GM19328 (cell line): Measurements from ENCODE around the gene CYLD.

Experiments
- ATAC-seq: cut with Tn5 transposase; IDR thresholded peaks from one replicate; pipeline ENCODE4 v1.9.1; 2021; ENCODE audit warnings: mild to moderate bottlenecking, moderate library complexity; ENCODE audit not compliant: unreplicated experiment

The CYLD gene

DNA sequence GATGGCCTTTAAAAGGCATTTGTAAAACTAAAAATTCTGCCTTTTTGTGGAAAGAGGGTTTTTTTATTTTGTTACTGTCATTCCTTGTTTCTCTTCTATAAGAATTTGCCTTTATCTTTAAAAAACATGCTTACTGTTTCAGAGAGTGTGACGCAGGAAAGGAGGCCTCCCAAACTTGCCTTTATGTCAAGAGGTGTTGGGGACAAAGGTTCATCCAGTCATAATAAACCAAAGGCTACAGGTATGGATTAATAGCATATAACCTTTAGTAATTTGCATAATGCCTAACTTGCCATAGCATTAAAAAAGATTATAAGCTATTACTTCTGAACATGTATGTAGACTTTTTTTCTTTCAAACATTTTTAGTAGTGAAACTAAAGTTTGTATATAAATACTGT is 34.2 kb downstream of the CYLD start:
- ATAC-seq, result no peak

DNA sequence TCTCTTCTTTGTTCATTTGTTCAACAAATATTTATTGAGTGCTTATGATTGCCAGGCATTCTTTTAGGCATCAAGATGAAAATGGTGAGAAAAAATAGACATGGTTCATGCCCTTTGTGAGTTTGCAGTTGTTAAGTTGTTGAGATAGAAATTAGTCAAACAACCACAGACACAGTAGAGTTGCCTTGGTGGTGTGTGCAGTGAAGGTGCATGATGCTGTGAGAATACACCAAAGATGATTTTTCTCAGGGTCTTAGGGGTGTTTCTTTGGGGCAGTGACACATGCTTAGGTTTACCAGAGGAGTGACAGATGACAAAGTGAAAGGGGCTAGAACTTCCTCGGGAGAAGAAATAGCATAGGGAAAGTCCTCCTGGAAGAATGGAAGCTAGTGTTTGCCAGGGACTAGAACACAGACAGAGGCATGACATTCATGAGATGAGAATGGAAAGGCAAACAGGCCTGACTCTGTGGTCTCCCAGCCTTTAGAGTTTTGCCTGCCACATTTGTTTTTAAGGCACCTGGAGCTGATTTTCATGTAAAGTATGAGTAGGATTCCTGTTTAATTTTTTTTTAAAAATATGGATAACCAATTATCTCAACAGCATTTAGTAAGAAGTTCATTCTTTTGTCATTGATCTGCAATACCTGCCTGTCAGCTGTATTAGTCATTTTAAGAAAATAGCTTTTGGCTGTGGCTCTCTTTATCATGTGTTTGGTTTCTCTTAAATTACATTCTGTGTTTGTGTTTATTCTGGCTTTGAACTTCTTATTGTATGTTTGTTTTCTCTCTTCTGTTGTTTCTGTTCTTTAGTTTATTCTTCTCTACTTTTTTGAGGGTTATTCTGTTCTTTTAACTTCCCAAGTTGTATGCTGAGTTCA is 36.6 kb downstream of the CYLD start:
- ATAC-seq, result no peak

DNA sequence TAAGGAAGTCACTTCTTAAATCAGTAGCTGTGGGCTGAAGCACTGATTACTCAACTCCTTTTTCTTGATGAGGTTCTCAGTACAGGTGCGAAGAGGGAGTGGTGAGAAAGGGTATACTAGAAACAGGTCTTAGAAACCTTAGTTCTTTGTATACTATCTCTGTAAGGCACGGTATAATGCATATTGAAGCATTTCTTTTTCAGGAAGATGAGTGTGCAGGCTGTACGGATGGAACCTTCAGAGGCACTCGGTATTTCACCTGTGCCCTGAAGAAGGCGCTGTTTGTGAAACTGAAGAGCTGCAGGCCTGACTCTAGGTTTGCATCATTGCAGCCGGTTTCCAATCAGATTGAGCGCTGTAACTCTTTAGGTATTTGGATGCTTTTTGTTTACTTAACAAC is 39.2 kb downstream of the CYLD start:
- no peak for ATAC-seq

DNA sequence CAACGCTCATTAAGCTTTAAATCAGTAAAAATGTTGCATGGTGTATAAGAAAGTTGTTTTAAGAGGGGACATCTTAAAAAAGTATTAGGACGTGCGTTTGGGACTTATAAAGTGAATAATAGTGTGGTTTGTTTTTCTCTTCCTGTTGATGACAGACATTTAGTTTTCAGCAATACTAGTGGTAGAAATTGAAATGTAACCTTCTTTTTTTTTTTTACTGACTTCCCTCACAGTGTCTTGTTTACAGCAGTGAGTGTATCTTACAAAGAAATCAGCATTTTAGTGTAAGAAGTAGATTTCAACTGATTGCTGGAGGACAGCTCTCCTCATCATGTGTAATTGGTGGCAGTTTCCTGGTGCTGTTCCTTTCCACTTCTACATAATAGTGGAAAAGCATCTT is 39.6 kb downstream of the CYLD start:
- no peak for ATAC-seq

DNA sequence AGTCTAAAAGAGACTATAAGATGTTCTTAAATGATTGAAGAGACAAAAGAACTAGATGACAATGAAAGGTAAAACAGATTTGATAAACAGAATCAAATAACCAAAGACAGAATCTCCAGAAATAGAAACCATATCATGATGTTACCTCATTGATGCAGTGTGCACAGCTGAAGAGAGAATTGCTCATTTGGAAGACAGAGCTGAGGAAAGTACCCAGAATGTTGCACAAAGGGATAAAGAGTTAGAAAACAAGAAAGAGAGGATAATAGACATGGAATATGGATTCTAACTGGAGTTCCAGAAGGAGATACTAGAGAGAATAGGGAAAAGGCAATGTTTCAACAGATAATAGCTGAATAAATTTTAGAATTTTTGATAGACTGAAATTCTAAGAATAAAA is 47.9 kb downstream of the CYLD start:
- no peak for ATAC-seq

DNA sequence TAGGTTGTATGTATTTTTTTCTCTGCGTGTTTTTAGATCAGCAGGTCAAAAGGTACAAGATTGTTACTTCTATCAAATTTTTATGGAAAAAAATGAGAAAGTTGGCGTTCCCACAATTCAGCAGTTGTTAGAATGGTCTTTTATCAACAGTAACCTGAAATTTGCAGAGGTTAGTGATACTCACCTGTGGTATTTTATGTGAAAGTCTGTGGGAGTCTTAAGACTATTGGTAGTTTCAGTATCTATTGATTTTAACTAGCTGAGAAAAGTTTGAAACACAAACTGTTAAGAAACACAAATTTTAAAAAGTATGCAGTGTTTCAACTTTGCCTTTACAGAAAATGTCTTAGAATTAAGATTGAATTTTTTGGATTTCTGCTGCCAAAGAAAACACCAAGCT is 49.6 kb downstream of the CYLD start:
- no peak for ATAC-seq

DNA sequence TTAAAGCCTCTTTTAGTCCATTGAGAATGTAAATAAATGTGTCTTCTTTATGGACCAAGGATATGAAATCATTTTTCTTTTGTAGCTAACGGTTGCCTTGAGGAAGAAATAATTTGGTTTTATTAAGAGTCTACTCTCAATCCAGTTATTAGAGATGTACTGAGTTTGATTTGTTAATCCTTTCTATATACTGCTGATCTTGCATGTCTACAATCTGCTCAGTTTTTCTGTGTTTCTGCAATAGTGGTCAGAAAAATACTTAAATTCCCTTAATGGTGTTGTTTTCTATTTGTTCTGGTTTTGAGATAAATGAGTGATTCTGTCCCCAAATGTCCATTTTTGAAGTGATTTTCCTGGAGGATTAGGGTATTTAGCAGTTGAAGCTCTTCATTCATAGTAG is 54.9 kb downstream of the CYLD start:
- ATAC-seq, result no peak

DNA sequence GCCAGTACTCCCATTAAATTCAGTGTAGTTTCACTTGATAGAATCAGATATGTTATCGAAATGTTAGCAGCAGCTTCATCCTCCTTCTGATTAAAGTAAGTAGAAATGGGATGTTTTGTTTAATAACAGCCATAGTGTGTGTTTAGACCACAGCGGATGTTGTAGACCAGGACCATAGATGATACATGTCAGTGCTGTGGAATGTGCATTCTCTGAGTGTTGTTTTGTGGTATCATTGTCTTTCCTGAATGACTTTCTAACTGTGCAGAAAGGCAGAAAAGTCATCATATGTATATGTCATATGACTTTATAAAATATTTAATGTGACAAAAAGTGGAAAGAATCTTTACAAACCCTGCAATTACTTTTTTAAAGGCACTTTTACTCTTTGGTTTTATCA is 55.6 kb downstream of the CYLD start:
- ATAC-seq, result no peak

DNA sequence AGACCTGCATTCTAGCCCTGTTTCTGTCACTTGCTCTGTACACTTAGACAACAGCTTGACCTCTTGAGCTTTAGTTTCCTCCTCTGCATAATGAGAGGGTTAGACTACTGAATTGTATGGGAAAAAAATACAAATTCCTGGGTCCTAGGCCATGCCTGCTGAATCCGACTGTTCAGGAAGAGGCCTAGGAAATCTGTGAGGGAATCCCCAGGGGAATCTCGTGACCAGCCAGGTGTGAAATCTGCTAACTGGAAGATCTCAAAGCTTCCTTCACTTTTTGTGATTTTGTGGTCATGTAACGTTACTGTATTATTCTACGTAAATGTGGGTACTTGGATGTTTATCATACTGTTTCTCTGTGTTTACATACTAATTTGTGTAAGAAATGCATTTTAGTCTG is 58.2 kb downstream of the CYLD start:
- ATAC-seq, result no peak

DNA sequence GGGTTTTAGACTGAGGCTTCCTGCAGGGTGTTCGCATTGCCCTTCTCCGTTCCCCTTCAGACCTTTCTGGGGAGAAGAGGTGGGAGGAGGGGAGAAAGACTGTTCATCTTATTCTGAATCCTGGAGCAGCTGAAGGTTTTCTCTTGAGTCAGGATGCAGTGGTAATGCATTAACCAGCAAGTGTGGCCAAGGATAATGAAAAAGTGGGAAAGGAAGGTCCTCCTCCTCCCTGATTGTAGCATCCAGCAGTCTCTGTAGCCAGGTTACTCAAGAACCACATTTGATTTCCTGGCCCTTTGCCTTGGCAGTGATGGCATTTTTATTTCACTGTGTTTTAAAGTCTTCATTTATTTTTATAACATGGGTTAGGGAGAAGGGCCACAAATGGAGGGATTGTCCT is 59.1 kb downstream of the CYLD start:
- ATAC-seq, result no peak

DNA sequence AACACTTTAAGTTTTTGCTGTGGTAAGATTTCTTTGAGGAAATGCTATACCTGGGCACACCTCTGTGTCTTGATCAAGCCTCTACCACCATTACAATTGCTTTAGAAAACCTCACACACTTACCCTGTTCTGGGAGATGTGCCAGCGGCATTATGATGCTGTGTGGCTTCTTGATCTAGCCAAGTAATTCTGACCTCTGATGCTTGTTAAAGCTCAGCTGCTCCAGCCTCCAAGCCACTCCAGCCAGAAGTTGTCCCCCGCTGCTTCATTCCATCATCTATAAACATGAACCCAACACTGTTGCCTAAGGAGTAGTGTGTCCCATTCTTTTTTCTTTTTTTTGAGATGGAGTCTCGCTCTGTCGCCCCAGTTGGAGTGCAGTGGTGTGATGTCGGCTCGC is 60.1 kb downstream of the CYLD start:
- no peak for ATAC-seq

DNA sequence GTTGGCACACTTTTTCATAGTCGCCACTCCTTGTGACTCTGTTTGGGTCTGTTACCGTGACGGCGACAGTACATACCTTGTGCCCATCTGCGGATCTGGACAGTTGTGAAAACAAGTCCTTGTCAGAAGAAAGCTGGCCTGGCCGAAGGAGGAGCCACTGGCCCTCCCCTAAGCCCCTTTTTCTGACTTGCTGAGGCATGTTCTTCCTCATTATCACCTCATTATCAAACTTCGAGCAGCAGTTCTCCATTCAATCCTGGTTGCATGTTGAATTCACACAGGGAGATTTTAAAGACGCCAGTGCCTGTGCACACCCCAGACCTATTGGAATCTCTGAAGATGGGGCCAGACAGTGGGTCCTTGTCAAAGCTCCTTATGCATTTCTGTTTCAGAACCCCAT is 61.1 kb downstream of the CYLD start:
- ATAC-seq, result no peak

DNA sequence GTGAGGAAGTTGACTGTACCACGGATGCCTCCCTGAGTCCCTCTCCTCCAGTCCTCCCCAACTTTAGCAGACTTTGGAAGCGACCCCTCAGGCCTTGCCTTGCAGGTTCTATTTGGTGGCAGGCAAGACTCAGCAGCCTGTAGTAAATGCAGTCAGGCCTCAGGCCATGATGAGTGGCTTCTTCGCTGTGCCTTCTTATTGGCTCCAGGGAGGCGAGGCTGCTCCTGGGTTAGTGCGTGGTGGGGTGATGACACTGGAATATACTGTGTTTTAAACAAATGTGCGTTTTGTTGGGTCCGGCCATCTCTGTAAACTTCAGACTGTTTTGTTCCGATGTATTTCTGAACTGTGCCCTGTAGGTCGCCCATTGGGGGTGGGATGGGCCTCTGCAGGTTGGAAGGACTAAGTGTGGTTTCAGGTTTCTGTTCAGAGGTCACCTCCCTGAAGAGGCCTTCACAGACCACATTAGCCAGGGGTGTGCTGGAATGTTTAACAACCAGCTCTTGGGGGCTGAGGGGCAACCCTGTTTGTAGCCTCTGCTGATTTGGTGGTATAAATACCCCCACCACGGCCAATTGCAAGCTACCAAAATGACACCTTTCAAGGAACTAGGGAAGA is 62.5 kb downstream of the CYLD start:
- no peak for ATAC-seq

DNA sequence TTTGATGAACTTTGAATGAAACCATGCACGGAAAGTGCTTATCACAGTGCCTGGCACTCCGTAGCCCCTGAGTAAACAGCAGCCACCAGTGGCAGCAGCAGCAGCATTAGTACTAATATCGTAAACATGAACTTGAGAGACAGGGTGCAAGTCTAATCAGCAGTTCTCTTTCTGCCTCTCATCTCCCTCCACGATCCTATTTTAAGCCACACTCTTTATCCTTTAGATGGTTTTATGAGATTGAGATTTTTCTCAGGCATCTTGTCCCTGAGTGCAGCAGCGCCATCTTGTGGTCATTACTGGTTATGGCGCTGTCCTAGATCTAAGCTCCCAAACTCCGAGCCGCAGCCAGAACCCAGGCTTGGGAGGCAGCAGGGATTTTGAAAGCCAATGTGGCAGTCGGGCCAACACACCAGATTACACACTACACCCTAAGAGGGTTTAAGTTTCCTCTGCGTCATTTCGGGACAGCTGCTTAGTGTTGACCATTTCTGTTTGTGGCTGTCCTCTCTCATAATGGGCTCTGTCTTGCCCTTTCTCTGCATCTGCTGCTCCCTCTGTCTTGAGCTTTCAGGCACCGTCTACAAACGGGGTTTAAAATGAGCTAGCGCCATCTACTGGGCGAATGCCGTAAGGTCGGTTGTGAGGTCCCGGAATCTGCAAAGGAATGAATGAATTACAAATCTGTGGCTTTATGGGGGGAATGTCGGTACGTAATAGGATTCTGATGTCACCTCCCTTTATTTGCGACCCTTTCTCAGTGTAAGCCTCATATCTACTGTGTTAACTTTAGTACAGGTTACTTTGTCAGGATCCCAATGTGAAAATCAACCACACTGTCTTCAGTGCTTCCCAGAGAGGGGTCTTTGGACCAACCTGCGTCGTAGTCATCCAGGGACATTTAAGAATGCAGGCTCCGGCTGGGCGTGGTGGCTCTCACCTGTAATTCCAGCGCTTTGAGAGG is 64.5 kb downstream of the CYLD start:
- peak; percentile 82 for ATAC-seq

DNA sequence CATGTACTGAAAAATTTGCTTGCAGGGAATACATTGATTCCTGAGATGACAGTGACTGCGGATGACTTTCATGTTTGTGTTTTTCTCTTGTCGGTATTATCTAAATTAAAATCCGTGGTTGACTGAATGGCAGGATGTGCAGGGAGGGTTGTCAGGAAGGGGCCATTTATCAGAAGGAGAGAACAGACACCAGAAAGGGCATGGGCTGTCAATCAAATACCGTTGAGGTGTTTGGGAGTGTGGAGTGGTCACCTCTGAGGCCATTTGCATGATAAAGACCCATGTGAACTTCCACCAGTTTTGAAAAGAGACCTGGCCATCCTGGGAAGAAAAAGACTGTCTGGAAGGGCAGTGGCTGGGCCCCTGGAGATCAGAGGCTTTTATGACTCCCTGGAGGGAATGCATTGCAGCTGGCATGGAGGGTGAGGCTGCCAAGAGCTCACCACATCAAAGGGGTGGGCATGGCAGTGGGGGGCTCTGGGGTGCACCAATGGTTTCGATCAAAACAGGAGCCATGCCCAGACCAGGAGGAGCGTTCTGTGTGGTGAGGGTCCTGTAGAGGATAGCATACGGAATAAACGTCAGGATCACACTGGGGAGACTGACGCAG is 67.1 kb downstream of the CYLD start:
- no peak for ATAC-seq

DNA sequence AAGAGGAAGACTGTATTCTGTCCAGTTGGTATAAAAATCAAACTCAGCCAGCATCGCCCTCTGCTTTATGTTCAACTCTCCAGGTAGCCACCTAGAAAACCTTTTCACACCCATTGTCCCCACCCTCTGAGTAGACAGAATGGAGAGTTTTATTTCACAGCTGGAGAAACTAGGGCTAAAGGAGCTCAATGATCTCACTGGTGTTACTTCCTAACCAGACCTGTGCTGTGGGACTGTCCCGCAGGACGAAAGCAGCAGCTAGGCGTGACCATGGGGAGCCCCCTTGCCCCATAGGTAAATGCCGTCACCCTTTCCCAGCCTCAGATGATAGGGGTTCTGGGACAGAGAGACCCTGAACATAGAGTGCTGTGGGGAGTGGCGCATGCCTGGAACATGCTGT is 67.7 kb downstream of the CYLD start:
- ATAC-seq, result no peak

DNA sequence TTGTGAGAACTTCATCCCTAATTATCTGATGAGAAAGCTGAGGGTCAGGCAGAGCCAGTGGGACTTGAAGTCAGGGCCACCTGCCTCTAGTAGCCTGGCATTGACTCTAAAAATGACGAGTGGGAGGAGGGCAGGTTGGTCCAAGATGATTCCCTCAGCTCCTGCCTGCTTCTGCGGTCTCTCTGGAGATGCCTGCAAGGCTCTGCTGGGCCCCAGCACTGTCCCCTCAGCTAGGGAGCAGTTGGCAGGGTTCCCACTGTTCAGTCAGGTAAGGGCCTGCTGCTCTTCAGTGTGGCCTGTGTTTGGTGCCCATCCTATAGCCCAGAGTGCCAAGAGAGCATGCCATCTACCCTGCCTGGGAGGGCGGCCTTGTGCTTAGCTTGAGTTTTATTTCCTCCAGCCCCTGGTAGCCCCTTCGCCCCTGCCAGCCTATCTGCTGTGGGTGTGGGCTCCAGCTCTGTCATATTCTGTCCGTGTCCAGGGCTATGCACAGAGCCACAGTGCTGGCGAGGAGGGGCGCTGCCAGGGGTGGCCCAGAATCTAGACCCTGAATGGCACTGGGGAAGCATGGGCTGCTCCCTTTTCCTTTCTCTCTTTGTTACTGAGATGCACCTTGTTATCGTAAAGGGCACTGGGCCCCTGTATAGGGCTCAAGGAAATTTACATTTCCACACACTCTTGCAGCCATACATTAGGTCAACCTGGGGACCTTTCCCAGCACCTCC is 68.5 kb downstream of the CYLD start:
- ATAC-seq, result no peak

DNA sequence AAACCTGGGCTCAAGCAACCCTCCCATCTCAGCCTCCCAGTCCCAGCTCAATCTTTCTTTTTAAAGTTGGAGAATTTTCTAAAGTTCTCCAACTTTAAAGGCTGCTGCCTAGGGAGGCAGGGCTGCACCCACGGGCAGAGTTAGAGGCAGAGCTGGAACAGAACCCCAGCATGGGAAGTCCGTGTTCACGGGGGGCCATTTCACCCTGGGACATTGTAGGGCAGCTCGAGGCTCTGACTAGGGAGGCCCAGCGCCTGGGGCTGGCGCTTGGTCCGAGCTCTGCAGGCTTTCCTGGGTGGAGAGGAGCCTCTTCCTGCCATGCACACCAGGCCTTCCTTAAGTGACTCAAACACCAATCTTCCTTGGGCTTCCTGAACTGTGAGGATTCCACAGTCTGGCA is 70.2 kb downstream of the CYLD start:
- no peak for ATAC-seq

DNA sequence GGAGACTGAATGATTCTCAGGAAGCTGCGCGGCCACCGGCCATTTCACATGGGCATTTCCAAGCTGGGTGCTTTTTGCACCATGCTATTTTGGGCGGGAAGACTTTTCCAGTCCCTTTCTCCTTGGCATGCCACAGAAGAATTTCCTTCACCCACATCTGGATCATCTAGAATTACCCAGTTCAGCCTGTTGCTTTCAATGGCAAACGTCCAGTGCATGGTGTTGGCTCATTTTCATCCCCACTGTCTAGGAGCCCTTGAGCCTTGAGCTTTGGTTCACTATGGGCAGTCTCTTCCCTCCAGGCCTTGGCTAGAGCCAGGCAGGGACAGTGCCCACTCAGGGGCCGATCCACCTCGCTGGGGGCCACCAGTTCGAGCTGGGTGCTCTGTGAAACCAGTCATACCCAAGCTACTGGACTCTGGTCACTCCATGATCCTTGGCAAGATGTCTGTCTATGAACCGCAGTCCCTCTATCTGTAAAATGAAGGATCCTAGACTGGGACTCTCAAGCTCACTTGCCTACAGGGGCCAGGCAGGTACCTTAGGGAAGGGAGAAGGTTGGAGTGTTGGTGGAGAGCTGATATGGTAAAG is 71.1 kb downstream of the CYLD start:
- no peak for ATAC-seq

DNA sequence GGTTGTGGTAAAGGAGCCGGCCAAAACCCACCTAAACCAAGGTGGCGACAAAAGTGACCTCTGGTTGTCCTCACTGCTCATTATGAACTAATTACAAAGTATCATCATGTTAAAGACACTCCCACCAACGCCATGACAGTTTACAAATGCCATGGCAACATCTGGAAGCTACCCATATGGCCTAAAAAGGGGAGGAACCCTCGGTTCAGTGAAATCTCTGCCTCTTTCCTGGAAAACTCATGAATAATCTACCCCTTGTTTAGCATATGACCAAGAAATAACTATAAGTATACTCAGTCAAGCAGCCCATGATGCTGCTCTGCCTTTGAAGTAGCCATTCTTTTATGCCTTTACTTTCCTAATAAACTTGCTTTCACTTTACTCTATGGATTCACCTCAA is 72.2 kb downstream of the CYLD start:
- ATAC-seq, result no peak
